Ramos (cell line): ENCODE measurements around the gene LTB4R2.

Experiments used
- in situ Hi-C: fragments of 300-500 bp; cut with MboI; formaldehyde crosslinking; loops from one replicate; pipeline ENCODE4 v1.14.3; 2022; ENCODE audit warnings: low sequenced_read_pairs; ENCODE audit not compliant: unreplicated experiment

Gene LTB4R2, protein sequence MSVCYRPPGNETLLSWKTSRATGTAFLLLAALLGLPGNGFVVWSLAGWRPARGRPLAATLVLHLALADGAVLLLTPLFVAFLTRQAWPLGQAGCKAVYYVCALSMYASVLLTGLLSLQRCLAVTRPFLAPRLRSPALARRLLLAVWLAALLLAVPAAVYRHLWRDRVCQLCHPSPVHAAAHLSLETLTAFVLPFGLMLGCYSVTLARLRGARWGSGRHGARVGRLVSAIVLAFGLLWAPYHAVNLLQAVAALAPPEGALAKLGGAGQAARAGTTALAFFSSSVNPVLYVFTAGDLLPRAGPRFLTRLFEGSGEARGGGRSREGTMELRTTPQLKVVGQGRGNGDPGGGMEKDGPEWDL

DNA sequence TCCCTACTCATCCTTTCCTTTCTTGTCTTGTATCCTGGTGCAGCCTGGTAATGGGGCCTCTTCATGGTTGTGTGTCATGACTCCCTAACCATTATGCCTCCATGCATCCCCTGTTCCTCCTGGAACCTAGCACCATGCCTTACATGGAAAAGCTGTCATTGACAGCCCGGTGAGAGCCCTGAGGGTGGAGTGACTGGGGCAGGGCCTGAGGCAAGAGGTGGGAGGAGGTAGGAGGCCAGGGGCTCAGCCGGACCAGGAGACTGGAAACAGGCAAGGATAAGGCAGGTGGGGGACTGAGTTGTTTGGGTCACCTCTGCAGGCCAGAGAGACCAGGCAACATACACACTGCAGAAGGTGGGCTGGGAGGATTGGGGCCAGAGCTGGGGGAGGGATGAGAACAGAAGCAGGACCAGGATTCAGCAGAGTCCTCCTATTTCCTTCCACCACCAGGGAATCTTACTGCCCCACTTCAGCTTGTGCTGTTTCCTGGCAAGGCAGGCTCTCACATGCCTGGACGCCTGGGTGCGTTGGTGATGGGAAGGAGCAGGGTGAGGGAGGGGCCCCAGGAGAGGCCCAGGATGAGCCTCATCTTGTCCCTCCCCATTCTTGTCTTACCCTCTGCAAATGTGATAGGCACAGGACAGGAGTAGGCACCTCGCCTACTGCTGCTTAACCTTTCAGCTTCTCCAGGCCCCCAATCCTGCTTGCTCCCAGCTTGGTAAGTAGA is at the start of gene LTB4R2:
Gene LTB4R2 (plus strand): TSS at position 603 of the 727 bp plus-strand sequence. CDS start 525 bp downstream, outside the sequence.
- in situ Hi-C loops, result no loop called here

DNA sequence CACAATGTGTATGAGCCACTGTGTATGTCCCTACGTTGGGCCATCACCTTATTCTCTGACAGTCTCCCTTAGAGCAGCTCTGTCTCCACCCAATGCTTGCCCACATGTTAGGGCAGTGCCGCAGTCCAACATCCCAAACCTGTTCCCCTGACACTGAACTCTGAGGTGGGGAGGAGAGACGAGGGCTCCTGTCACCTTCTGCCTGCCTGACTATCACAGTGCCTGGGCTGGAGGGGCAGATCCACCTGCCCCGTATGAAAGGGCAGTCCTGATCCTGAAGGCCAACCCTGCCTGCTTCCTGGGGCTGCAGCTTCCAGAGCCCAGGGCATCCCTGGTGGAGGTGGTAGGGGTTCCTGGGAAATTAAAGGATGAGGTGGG is 49.2 kb upstream of the LTB4R2 start:
- in situ Hi-C loops, result no loop called here

DNA sequence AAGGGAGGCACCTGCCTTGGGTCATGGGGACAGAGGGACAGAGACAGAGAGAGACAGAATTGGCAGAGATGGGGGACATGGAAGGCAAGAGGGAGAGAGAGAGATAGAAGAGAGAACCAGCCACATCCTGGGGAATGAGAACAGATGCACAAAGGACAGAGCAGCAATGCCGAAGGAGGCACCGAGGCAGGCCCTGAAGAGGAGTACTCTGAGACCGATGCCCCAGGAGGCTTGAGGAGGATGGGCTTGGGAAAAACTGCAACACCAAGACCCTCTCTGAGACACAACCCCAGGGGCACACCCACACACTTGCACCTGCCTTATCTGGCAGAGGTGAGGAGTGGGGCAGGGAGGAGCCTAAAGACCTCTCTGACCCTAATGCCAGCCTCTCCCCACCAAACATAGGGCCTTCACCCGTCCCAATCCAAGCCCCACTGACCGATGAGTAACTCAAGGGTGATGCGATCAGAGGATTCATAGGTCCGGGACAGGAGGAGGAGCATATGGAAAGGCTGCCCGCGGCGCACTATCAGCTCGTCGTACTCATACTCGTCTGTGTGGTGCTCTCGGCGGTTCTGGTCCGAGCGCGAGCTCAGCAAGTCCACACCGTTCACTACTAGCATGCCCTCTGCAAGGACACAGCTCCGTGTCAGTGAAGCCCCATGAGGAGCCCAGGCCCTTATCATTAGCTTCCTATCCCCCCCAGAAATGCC is 48.5 kb upstream of the LTB4R2 start:
- in situ Hi-C loops, result no loop called here

DNA sequence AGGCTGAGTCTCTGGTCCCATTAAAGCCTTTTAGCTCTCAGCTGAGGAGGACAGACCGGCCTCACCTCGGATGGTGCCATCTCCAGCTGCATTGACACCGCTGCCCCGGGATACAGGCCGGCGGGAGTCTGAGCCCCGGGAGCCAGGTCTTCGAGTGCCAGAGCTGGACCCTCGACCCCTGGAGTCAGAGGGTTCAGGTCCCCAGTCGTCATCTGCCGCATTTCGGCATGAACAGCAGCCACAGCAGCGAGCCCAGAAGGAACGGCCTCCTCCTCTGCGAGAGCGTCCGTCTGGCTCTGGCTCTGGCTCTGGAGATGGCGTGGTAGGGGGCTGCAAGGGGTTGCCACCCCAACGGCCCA is 48.0 kb upstream of the LTB4R2 start:
- in situ Hi-C loops, result no loop called here

DNA sequence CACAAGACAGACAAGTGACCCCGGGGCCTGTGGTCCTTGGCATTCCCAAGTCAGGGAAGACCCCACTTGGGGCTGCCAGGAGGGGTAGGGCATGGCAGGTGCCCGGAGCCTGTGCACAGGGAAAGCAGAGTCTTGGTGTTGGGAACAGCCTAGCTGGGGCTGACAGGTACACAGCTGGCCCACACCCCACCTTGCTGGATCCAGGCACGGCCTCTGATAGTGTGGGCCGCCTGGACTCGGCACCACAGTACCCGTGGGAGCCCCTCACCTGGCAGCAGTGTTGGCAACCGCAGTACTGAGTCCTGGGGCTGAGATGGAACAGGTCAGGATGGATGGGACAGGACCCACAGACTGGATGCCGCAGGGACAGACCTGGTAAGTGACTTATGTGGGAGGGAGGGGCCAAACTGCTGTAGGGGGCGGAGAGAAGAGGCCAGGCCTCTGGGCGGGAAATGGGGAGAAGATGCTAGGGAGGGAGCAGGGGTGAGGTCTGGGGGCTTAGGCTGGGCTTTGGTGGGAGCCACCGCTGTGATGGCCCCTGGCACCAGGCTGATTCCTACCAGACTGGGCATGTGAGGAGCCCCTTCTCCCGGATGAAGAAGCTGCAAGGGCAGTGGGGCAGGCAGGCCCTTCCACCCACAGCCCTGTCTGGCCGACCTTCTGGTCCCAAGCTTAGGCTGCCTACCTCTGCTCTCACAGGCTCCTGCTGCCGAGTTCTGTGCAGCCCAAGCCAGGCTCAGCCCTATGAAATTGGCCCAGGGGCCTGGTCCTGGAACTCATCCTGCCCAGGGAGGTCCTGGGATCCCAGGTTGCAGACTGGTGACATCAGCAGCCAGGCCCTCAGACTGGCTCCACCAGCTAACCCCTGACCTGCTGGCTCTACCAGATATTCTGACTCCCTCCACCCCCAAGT is 46.9 kb upstream of the LTB4R2 start, which contains the start of gene TGM1:
Gene TGM1 (minus strand): TSS at position 357 of the 913 bp plus-strand sequence. CDS start 825 bp downstream, outside the sequence.
- in situ Hi-C loops, result no loop called here

DNA sequence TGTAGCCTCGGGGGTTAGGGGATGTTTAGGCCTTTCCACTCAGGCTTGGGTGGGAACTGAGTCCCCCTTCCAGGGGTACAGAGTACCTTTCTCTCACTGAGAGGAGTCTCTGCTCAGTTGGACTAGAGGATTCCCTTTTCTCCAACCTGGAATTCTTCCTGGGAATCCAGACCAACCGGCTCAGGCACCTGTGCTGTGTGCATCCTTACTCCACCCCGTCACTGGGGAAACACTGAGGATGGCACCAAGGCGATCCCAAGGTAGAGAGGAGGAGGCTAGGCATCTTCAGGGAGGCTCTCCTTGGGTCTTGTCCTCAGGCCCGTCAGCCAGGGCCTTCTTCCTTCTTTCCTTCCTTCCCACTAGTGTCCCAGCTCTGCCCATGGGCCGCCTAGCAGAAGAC is 46.1 kb upstream of the LTB4R2 start:
- in situ Hi-C loops, result no loop called here

DNA sequence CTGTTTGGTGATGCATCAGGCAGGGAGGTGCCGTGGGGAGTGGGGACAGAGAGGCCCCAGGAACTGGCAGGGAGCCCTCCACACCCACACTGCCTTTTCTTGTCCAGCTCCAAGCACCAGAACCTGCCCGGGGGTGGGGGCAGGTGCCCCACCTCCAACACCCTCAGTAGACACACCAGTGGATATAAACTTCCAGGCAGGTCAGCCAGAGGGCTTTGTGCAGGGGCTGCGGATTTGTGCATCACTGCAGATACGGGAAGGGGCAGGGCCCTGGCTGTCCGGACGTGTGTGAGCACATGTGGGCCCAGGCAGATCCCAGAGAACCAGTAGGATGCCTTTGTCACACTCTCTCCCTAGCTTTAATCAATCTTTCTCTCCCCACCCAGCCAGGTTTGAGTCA is 45.6 kb upstream of the LTB4R2 start:
- in situ Hi-C loops, result no loop called here

DNA sequence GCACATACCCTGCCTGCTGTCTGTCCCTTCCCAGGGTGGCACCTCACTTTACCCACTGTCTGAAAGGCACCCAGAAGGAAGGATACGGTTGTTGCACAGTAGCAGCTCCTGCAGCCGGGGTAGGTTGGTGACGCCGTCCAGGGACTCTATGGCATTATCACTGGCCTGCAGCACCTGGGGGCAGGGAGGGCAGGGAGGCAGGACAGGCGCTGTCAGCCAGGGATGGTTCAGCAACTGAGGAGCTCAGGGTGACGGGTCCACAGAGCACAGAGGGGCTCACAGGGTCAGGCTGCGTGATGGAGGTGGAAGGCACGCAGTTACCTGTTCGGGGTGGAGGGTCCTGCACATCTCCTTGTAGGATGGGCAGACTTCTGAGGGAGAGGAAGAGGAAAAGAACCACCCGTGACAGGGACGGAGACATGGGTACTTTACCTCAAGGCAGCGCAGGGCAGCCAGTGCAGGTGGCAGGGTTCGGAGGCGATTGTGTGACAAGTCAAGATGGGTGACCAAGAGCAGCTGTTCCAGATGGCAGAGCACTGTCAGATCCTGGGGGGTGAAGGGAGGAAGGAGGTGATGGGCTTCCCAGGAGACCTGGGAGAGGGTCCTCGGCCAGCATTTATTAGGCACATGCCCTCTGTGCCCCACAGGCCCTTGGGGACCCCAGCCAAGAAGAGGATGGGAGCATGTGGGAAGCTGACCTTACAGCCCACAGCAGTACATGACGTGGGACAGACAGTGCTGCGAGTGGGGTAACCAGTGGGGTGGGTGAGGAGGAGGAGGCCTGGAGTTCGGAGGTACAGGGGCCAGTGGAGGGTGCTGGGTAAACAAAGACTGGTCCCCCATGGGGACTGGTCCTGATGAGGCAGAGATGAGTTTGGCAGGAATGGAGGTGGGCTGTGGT is 43.3 kb upstream of the LTB4R2 start:
- in situ Hi-C loops, result no loop called here

DNA sequence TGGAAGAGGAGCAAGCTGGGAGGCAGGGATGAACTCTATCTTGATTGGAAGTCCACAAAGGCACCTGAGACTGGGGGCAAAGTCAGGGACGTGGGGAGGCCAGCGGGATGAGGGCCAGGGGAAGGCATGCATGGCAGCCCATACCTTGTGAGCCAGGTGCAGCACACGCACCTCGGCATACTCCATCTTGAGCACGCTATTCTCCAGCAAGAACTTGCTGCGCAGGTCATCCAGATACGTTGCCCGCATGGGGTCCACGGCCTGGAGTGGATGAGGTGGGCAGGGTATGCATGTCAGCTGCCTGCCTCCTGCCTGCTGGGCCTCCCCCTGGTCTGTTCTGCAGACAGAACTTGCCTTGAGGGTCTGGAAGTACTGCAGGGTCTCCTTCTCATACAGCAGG is 42.4 kb upstream of the LTB4R2 start:
- in situ Hi-C loops, result no loop called here

DNA sequence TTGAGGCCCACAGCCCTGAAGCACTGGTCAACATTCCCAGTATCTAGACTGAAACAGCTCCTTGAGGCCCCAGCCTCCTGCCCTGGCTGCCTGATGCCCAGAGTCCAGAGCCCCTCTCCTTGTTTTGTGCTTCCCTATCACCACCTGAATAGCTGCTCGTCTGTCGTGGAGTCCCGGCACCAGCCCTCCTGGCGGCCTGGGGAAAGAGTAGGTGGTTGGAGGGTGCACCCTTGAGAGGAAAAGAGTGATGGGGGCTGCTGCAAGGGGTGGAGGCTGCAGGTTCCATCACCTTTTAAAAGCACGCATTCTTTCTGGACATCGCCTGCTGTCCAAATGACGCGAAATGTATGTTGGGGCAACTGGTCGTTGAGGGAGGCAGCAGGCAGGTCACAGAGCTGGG is 41.7 kb upstream of the LTB4R2 start:
- in situ Hi-C loops, result no loop called here

DNA sequence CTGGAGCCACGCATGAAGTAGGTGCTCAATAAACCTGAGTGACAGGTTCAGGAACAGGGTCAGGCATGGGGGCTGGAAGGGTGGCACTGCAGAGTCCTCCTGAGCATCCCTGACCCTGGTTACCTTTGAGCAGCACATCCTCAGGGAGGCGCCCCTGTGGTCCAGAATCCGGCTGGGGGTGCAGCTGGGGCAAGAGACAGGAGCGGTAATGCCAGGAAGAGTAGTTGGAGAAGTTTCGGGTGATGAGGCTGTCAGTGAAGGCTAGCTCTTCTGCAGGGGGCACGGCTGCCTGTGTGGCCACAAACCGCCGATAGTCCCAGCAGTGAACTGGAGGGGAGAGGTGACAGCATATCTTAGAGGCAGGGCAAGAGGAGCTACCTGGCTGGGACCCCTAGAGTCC is 40.6 kb upstream of the LTB4R2 start:
- in situ Hi-C loops, result no loop called here

DNA sequence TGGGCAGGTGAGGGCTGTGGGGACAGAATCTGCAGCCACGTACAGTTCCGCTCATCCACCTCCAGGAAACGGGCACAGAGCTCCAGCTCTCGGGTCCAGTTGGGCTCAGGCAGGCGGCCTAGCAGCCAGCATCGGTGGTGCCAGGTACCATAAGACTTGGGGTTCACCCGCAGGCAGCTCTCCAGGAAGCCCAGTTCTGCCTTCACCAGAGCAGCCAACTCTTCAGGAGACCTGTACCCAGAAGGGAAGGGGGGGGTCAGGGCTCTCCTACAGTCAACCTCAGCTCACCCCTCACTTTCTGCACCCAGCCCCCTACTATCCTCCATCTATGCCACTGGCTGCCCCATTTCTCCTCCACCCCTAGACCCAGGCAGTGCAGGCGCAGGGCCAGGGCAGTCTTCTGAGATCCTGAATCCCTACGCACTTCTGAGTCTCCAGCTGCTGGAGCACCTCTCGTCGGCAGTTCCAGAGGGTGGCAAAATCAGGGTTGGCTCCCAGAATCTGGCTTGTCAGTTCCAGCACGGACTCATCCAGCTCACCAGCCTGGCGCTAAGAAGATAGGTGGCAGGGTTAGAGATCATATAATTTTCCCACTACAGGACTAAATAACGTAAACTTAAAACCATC is 39.9 kb upstream of the LTB4R2 start:
- in situ Hi-C loops, result no loop called here

DNA sequence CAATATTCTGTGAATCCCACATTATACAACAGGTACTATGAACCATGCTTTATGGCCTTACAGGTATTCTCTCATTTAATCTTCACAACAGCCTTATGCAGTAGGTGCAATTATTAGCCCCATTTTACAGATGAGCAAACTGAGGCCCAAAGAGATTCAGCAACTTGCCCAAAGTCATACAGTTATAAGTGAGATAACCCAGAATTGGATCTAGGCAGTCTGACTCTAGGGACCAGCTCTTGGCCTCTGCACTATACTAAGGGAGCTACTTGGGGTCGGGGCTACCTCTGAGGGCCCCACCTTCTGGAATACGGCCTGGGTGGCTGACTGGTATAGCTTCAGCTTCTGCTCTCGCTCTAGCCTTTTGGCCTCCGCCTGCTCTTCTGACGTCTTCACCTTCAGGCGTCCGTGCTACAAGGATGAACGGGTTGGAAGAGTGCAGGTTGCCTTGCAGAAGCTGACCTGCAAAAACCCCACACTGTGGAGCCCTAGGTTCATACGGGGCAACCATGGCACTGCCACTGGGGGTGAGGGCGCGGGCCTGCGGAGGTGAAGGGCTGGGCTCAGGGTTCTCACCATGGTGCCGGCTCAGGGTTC is 39.3 kb upstream of the LTB4R2 start:
- in situ Hi-C loops, result no loop called here

DNA sequence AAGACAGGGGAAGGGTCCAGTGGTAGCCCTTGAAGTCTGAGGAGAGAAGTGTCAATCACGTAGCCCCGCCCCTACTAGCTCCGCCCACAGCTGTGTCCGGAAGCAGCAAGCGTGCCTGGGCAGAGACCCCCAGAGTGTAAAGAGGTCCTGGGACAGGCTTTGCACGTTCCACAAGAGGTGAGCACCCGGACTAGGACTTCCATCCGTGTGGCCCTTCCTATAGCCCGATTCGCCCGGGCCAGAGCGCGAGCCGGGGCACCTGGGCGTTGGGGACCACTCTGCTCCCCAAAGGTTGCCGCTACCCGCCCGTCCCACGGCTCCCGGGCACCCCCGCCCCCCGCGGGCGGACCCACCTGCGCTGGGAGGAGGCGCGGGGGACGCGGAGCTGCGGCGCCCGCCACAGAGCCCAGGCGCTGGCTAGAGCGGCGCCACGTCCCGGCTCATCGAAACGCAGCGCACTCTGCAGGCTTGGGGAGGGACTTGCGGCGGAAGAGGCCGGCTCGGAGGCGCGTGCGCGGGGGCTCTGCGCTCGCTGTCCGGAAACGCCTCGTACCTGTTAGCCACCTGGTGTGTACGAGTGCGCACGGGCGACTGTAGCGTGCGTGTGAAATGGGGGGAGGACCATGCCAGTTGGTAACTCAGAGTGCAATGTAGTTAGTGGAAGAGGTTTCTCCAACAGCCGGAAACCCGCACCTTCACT is 38.7 kb upstream of the LTB4R2 start, which contains the start of gene RABGGTA:
Gene RABGGTA (minus strand): TSS at position 464 of the 700 bp plus-strand sequence. CDS start 482 bp downstream, outside the sequence.
- in situ Hi-C loops, result no loop called here

DNA sequence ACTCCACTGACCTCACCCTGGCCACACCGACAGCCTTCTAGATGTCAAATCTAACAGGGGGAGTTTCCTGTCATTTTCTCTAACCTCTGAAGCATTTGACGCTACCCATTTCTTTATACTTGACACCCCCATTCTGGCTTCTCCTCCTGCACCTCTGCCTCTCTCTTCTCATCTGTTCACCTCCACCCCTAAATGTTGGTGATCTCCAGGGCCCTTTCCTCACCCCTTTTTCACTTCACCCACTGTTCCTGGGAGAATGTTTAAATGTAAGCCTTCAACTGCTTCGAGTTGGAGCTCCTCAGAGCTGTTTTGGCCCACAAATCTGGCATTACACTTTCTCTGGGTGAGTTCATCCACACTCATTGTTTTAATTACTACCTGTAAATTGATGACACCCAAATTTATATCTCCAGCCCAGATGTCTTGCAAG is 38.1 kb upstream of the LTB4R2 start:
- in situ Hi-C loops, result no loop called here

DNA sequence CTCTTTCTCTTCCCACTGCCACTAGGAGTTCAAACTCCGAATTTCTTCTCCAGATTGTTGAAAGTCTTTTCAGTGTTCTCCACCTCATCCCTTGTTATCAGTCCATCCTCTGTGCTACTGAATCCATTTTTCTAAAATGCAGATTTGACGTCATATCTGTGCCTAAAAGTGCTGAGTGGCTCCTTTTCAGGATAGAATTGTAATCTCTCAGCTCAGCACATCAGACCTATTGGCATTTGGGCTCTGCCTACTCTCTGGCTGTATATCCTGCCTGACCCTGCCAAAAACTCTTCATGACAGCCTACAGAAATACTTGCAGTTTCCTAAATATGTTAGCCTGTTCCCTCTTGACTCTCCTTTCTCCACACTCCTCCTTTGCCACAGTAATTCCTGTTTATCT is 37.5 kb upstream of the LTB4R2 start:
- in situ Hi-C loops, result no loop called here

DNA sequence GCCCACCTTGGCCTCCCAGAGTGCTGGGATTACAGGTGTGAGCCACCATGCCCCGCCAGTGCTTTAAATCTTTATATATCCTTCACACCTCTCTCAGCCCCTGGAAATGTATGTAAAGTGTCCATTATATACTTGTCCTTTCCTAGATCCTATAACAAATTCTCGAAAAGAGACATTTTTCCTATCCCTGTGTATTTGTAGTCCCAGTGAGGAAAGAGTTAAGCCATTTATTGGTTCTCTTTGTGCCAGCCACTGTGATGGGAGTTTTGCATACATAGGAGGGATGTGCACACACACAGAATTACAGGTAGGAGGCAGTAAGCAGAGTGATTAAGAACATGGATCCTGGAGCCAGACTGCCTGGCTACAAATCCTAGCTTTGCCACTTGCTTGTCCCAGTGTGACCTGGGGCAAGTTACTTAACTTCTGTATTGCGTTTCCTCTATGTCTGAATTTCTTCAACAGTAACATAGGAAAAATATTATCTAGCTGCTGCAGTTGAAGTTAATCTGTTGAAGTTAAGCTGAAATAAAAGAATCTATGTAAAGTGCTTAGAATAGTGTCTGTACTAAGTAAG is 36.4 kb upstream of the LTB4R2 start:
- in situ Hi-C loops, result no loop called here
